ENCODE results near the gene CACNA1D. TPM values are rescaled to one million over a fixed set of nuclear protein-coding genes. Genes with fewer than 3 reads are reported as not detected.

The CACNA1D gene
- total RNA-seq, 1 donor from 2014 or later: 5.7 TPM

GRCh38 chr3:53583161-53583690, 88.8 kb downstream of the CACNA1D start:
- Histone ChIP-seq H3K27me3 (ENCODE audit: control insufficient read depth in 3 of 3, insufficient read depth in 3 of 3, low read length in 3 of 3) (peaks cover 0 to 3% (median 0%) of the 10 kb centered on the region in 3 donors), H3K4me3 (ENCODE audit: low read length in 3 of 3) (no peak overlapping the region), H3K9me3 (ENCODE audit: control insufficient read depth in 3 of 3, low read length in 3 of 3) (no peaks in the 10 kb centered on the region), H3K9ac (ENCODE audit: low read depth in 1 of 3, low read length in 3 of 3) (no peak overlapping the region), H3K36me3 (ENCODE audit: control insufficient read depth in 3 of 3, insufficient read depth in 3 of 3, low read length in 3 of 3) (no peaks in the 10 kb centered on the region), H3K4me1 (ENCODE audit: control insufficient read depth in 3 of 3, insufficient read depth in 3 of 3, low read length in 3 of 3) (no peaks in the 10 kb centered on the region), H3K27ac (ENCODE audit: low read depth, low read length) (no peak overlapping the region)

- Histone ChIP-seq H3K27ac (ENCODE audit: low read depth, low read length) (no peak overlapping the region), H3K27me3 (ENCODE audit: control insufficient read depth in 3 of 3, insufficient read depth in 3 of 3, low read length in 3 of 3) (no peaks in the 10 kb centered on the region), H3K9ac (ENCODE audit: low read depth in 1 of 3, low read length in 3 of 3) (no peak overlapping the region), H3K36me3 (ENCODE audit: control insufficient read depth in 3 of 3, insufficient read depth in 3 of 3, low read length in 3 of 3) (no peaks in the 10 kb centered on the region), H3K9me3 (ENCODE audit: control insufficient read depth in 3 of 3, low read length in 3 of 3) (no peaks in the 10 kb centered on the region), H3K4me1 (ENCODE audit: control insufficient read depth in 3 of 3, insufficient read depth in 3 of 3, low read length in 3 of 3) (no peaks in the 10 kb centered on the region), H3K4me3 (ENCODE audit: low read length in 3 of 3) (no peak overlapping the region)
Observed at GRCh38 chr3:53585049-53585448, 90.6 kb downstream of the CACNA1D start.

GRCh38 chr3:53585627-53586026, 91.2 kb downstream of the CACNA1D start:
- H3K36me3 ChIP-seq (ENCODE audit: control insufficient read depth in 3 of 3, insufficient read depth in 3 of 3, low read length in 3 of 3): no peaks in the 10 kb centered on the region
- H3K9ac ChIP-seq (ENCODE audit: low read depth in 1 of 3, low read length in 3 of 3): no peak overlapping the region
- H3K27ac ChIP-seq (ENCODE audit: low read depth, low read length): no peak overlapping the region
- no peaks in the 10 kb centered on the region for H3K4me1 ChIP-seq (ENCODE audit: control insufficient read depth in 3 of 3, insufficient read depth in 3 of 3, low read length in 3 of 3)
- H3K27me3 ChIP-seq (ENCODE audit: control insufficient read depth in 3 of 3, insufficient read depth in 3 of 3, low read length in 3 of 3): no peaks in the 10 kb centered on the region
- no peak overlapping the region for H3K4me3 ChIP-seq (ENCODE audit: low read length in 3 of 3)
- no peaks in the 10 kb centered on the region for H3K9me3 ChIP-seq (ENCODE audit: control insufficient read depth in 3 of 3, low read length in 3 of 3)

GRCh38 chr3:53588122-53588521, 93.7 kb downstream of the CACNA1D start:
- H3K9ac ChIP-seq (ENCODE audit: low read depth in 1 of 3, low read length in 3 of 3): no peak overlapping the region
- H3K36me3 ChIP-seq (ENCODE audit: control insufficient read depth in 3 of 3, insufficient read depth in 3 of 3, low read length in 3 of 3): no peaks in the 10 kb centered on the region
- H3K4me3 ChIP-seq (ENCODE audit: low read length in 3 of 3): no peak overlapping the region
- H3K9me3 ChIP-seq (ENCODE audit: control insufficient read depth in 3 of 3, low read length in 3 of 3): no peaks in the 10 kb centered on the region
- no peak overlapping the region for H3K27ac ChIP-seq (ENCODE audit: low read depth, low read length)
- H3K27me3 ChIP-seq (ENCODE audit: control insufficient read depth in 3 of 3, insufficient read depth in 3 of 3, low read length in 3 of 3): peaks cover 0 to 3% (median 0%) of the 10 kb centered on the region in 3 donors
- no peaks in the 10 kb centered on the region for H3K4me1 ChIP-seq (ENCODE audit: control insufficient read depth in 3 of 3, insufficient read depth in 3 of 3, low read length in 3 of 3)

GRCh38 chr3:53589201-53589600, 94.8 kb downstream of the CACNA1D start:
- Histone ChIP-seq H3K27ac (ENCODE audit: low read depth, low read length) (no peak overlapping the region), H3K36me3 (ENCODE audit: control insufficient read depth in 3 of 3, insufficient read depth in 3 of 3, low read length in 3 of 3) (no peaks in the 10 kb centered on the region), H3K9me3 (ENCODE audit: control insufficient read depth in 3 of 3, low read length in 3 of 3) (no peaks in the 10 kb centered on the region), H3K4me1 (ENCODE audit: control insufficient read depth in 3 of 3, insufficient read depth in 3 of 3, low read length in 3 of 3) (no peaks in the 10 kb centered on the region), H3K4me3 (ENCODE audit: low read length in 3 of 3) (no peak overlapping the region), H3K9ac (ENCODE audit: low read depth in 1 of 3, low read length in 3 of 3) (no peak overlapping the region), H3K27me3 (ENCODE audit: control insufficient read depth in 3 of 3, insufficient read depth in 3 of 3, low read length in 3 of 3) (peaks cover 0 to 3% (median 0%) of the 10 kb centered on the region in 3 donors)

- no peaks in the 10 kb centered on the region for H3K9me3 ChIP-seq (ENCODE audit: control insufficient read depth in 3 of 3, low read length in 3 of 3)
- H3K36me3 ChIP-seq (ENCODE audit: control insufficient read depth in 3 of 3, insufficient read depth in 3 of 3, low read length in 3 of 3): no peaks in the 10 kb centered on the region
- H3K4me3 ChIP-seq (ENCODE audit: low read length in 3 of 3): no peak overlapping the region
Observed at GRCh38 chr3:53589806-53590205, 95.4 kb downstream of the CACNA1D start.

GRCh38 chr3:53590606-53591005, 96.2 kb downstream of the CACNA1D start:
- Histone ChIP-seq H3K9ac (ENCODE audit: low read depth in 1 of 3, low read length in 3 of 3) (no peak overlapping the region), H3K27ac (ENCODE audit: low read depth, low read length) (no peak overlapping the region), H3K36me3 (ENCODE audit: control insufficient read depth in 3 of 3, insufficient read depth in 3 of 3, low read length in 3 of 3) (no peaks in the 10 kb centered on the region), H3K9me3 (ENCODE audit: control insufficient read depth in 3 of 3, low read length in 3 of 3) (no peaks in the 10 kb centered on the region), H3K4me1 (ENCODE audit: control insufficient read depth in 3 of 3, insufficient read depth in 3 of 3, low read length in 3 of 3) (no peaks in the 10 kb centered on the region), H3K4me3 (ENCODE audit: low read length in 3 of 3) (no peak overlapping the region), H3K27me3 (ENCODE audit: control insufficient read depth in 3 of 3, insufficient read depth in 3 of 3, low read length in 3 of 3) (peaks cover 0 to 3% (median 0%) of the 10 kb centered on the region in 3 donors)

More at GRCh38 chr3:53589806-53590205, 95.4 kb downstream of the CACNA1D start:
- Histone ChIP-seq H3K9ac (ENCODE audit: low read depth in 1 of 3, low read length in 3 of 3) (no peak overlapping the region), H3K27me3 (ENCODE audit: control insufficient read depth in 3 of 3, insufficient read depth in 3 of 3, low read length in 3 of 3) (peaks cover 0 to 3% (median 0%) of the 10 kb centered on the region in 3 donors), H3K4me1 (ENCODE audit: control insufficient read depth in 3 of 3, insufficient read depth in 3 of 3, low read length in 3 of 3) (no peaks in the 10 kb centered on the region), H3K27ac (ENCODE audit: low read depth, low read length) (no peak overlapping the region)

GRCh38 chr3:53591646-53592045, 97.2 kb downstream of the CACNA1D start:
- no peaks in the 10 kb centered on the region for H3K9me3 ChIP-seq (ENCODE audit: control insufficient read depth in 3 of 3, low read length in 3 of 3)
- no peak overlapping the region for H3K27ac ChIP-seq (ENCODE audit: low read depth, low read length)
- H3K27me3 ChIP-seq (ENCODE audit: control insufficient read depth in 3 of 3, insufficient read depth in 3 of 3, low read length in 3 of 3): peaks cover 0 to 3% (median 0%) of the 10 kb centered on the region in 3 donors
- H3K9ac ChIP-seq (ENCODE audit: low read depth in 1 of 3, low read length in 3 of 3): no peak overlapping the region
- no peaks in the 10 kb centered on the region for H3K4me1 ChIP-seq (ENCODE audit: control insufficient read depth in 3 of 3, insufficient read depth in 3 of 3, low read length in 3 of 3)
- no peaks in the 10 kb centered on the region for H3K36me3 ChIP-seq (ENCODE audit: control insufficient read depth in 3 of 3, insufficient read depth in 3 of 3, low read length in 3 of 3)
- no peak overlapping the region for H3K4me3 ChIP-seq (ENCODE audit: low read length in 3 of 3)

GRCh38 chr3:53592862-53593261, 98.5 kb downstream of the CACNA1D start:
- Histone ChIP-seq H3K4me1 (ENCODE audit: control insufficient read depth in 3 of 3, insufficient read depth in 3 of 3, low read length in 3 of 3) (no peaks in the 10 kb centered on the region), H3K4me3 (ENCODE audit: low read length in 3 of 3) (no peak overlapping the region), H3K9me3 (ENCODE audit: control insufficient read depth in 3 of 3, low read length in 3 of 3) (no peaks in the 10 kb centered on the region), H3K27ac (ENCODE audit: low read depth, low read length) (no peak overlapping the region), H3K9ac (ENCODE audit: low read depth in 1 of 3, low read length in 3 of 3) (no peak overlapping the region), H3K27me3 (ENCODE audit: control insufficient read depth in 3 of 3, insufficient read depth in 3 of 3, low read length in 3 of 3) (peaks cover 0 to 3% (median 0%) of the 10 kb centered on the region in 3 donors), H3K36me3 (ENCODE audit: control insufficient read depth in 3 of 3, insufficient read depth in 3 of 3, low read length in 3 of 3) (no peaks in the 10 kb centered on the region)

- Histone ChIP-seq H3K27ac (ENCODE audit: low read depth, low read length) (no peak overlapping the region), H3K9ac (ENCODE audit: low read depth in 1 of 3, low read length in 3 of 3) (no peak overlapping the region), H3K27me3 (ENCODE audit: control insufficient read depth in 3 of 3, insufficient read depth in 3 of 3, low read length in 3 of 3) (peaks cover 0 to 3% (median 0%) of the 10 kb centered on the region in 3 donors), H3K9me3 (ENCODE audit: control insufficient read depth in 3 of 3, low read length in 3 of 3) (no peaks in the 10 kb centered on the region), H3K4me1 (ENCODE audit: control insufficient read depth in 3 of 3, insufficient read depth in 3 of 3, low read length in 3 of 3) (no peaks in the 10 kb centered on the region), H3K36me3 (ENCODE audit: control insufficient read depth in 3 of 3, insufficient read depth in 3 of 3, low read length in 3 of 3) (no peaks in the 10 kb centered on the region), H3K4me3 (ENCODE audit: low read length in 3 of 3) (no peak overlapping the region)
Observed at GRCh38 chr3:53593611-53594010, 99.2 kb downstream of the CACNA1D start.
